Osteoblast (primary cell): ENCODE data around the gene NAPG. TPM values are rescaled to one million over a fixed set of nuclear protein-coding genes. Genes with fewer than 3 reads are reported as not detected.
"Not testable (repeated sequence)": the region's sequence is repeated elsewhere in the genome, so short reads cannot be mapped to it uniquely, and the experiment has no call there.

Experiments
- DNase-seq: peaks from one replicate; pipeline ENCODE4 v3.0.0; 2011; ENCODE audit warnings: low spot score, mixed read lengths; ENCODE audit not compliant: insufficient read length; ENCODE audit errors: missing footprints
- H2AFZ ChIP-seq: 2 replicates; pipeline ENCODE4 v1.6.0; 2011; ENCODE audit warnings: mild to moderate bottlenecking, low read length
- H3K27ac ChIP-seq: 2 replicates; pipeline ENCODE4 v1.5.1; 2011; ENCODE audit warnings: mild to moderate bottlenecking, low read depth, low read length, moderate library complexity
- H3K27me3 ChIP-seq: 2 replicates; pipeline ENCODE4 v1.6.0; 2012; ENCODE audit warnings: mild to moderate bottlenecking, control low read depth, inconsistent platforms, low read length, moderate library complexity; ENCODE audit not compliant: insufficient read depth
- H3K36me3 ChIP-seq: 2 replicates; pipeline ENCODE4 v1.5.1; 2011; ENCODE audit warnings: mild to moderate bottlenecking, low read length, control low read depth, moderate library complexity; ENCODE audit not compliant: insufficient read depth
- H3K4me1 ChIP-seq: 2 replicates; pipeline ENCODE4 v1.5.1; 2011; ENCODE audit warnings: mild to moderate bottlenecking, low read length, control low read depth, moderate library complexity; ENCODE audit not compliant: insufficient read depth
- H3K4me2 ChIP-seq: 2 replicates; pipeline ENCODE4 v1.6.0; 2011; ENCODE audit warnings: mild to moderate bottlenecking, low read length; ENCODE audit not compliant: insufficient read depth
- H3K4me3 ChIP-seq: fragments of 200-600 bp; sonication (generic); 3 replicates; pipeline ENCODE4 v1.5.1; 2012; ENCODE audit warnings: mild to moderate bottlenecking, low read length, inconsistent platforms; ENCODE audit not compliant: insufficient read depth
- H3K79me2 ChIP-seq: 2 replicates; pipeline ENCODE4 v1.6.0; 2012; ENCODE audit warnings: mild to moderate bottlenecking, low read length, control low read depth, inconsistent platforms; ENCODE audit not compliant: insufficient read depth
- H3K9me3 ChIP-seq: 2 replicates; pipeline ENCODE4 v1.5.1; 2011; ENCODE audit warnings: low read depth, low read length, control low read depth
- H4K20me1 ChIP-seq: 2 replicates; pipeline ENCODE4 v1.6.0; 2012; ENCODE audit warnings: mild to moderate bottlenecking, low read length, control low read depth; ENCODE audit not compliant: insufficient read depth
- CTCF ChIP-seq: IDR thresholded peaks from 2 replicates; pipeline ENCODE4 v1.5.1; 2011; ENCODE audit warnings: mild to moderate bottlenecking, low read depth, low read length, moderate library complexity; ENCODE audit errors: extremely low read depth
- total RNA-seq: library from RNA; depleted of rRNA; stranded (reverse); fragments of >200 nt; gene quantifications from 2 replicates; pipeline ENCODE4 v1.2.3, GENCODE V29; 2012

Gene NAPG
- total RNA-seq, 1 donor: 47.4 TPM

- H3K27me3 ChIP-seq: peaks cover 9% of the 10 kb centered on the region
- no peak for DNase-seq
- no peak for TF ChIP-seq CTCF
- H4K20me1 ChIP-seq: no peaks in the 10 kb centered on the region
- H3K4me3 ChIP-seq: no peak overlapping the region
- no peak overlapping the region for H3K4me2 ChIP-seq
- H3K9me3 ChIP-seq: peaks cover 3% of the 10 kb centered on the region
- no peak overlapping the region for H2AFZ ChIP-seq
- no peaks in the 10 kb centered on the region for H3K4me1 ChIP-seq
- H3K27ac ChIP-seq: no peak overlapping the region
- no peaks in the 10 kb centered on the region for H3K79me2 ChIP-seq
- no peaks in the 10 kb centered on the region for H3K36me3 ChIP-seq
These were observed 21.1 kb upstream of the NAPG start for GRCh38 chr18:10504723-10505122.

GRCh38 chr18:10505892-10506291 is 19.9 kb upstream of the NAPG start:
- H4K20me1 ChIP-seq, H3K27me3 ChIP-seq, H3K4me1 ChIP-seq, H3K27ac ChIP-seq, DNase-seq, H3K9me3 ChIP-seq, H3K4me3 ChIP-seq, H2AFZ ChIP-seq, H3K4me2 ChIP-seq, H3K36me3 ChIP-seq, H3K79me2 ChIP-seq: not testable (repeated sequence)

GRCh38 chr18:10508591-10508990 is 17.2 kb upstream of the NAPG start:
- no peaks in the 10 kb centered on the region for H3K36me3 ChIP-seq
- H3K4me1 ChIP-seq: no peaks in the 10 kb centered on the region
- peaks cover 3% of the 10 kb centered on the region for H3K9me3 ChIP-seq
- no peak overlapping the region for H3K27ac ChIP-seq
- TF ChIP-seq CTCF: no peak
- no peaks in the 10 kb centered on the region for H3K79me2 ChIP-seq
- H3K27me3 ChIP-seq: peaks cover 16% of the 10 kb centered on the region
- no peak overlapping the region for H3K4me3 ChIP-seq
- no peak overlapping the region for H3K4me2 ChIP-seq
- no peak for DNase-seq
- H2AFZ ChIP-seq: no peak overlapping the region
- no peaks in the 10 kb centered on the region for H4K20me1 ChIP-seq

- no peak for DNase-seq
- no peak overlapping the region for H3K27ac ChIP-seq
- peaks cover 35% of the 10 kb centered on the region for H3K27me3 ChIP-seq
- H4K20me1 ChIP-seq: no peaks in the 10 kb centered on the region
- no peaks in the 10 kb centered on the region for H3K36me3 ChIP-seq
- no peaks in the 10 kb centered on the region for H3K4me1 ChIP-seq
- no peak for TF ChIP-seq CTCF
- H3K79me2 ChIP-seq: no peaks in the 10 kb centered on the region
- H3K9me3 ChIP-seq: peaks cover 3% of the 10 kb centered on the region
- no peak overlapping the region for H3K4me2 ChIP-seq
- no peak overlapping the region for H3K4me3 ChIP-seq
- no peak overlapping the region for H2AFZ ChIP-seq
These were observed 14.6 kb upstream of the NAPG start for GRCh38 chr18:10511236-10511635.
